Keratinocyte (primary cell): Measurements from ENCODE around the gene PDZD2. TPM values are rescaled to one million over a fixed set of nuclear protein-coding genes. Genes with fewer than 3 reads are reported as not detected.

Experiments
- DNase-seq: peaks from one replicate; pipeline ENCODE4 v3.0.0-alpha.2; 2011; ENCODE audit warnings: low read depth, missing footprints, low spot score
- FAIRE-seq: peaks from 2 replicates; lab custom pipeline; 2011; peaks lifted over from hg19 to GRCh38; lab: Jason Lieb, UNC
- H2AFZ ChIP-seq: 2 replicates; pipeline ENCODE4 v1.6.0; 2012; ENCODE audit warnings: low read length, control low read depth, inconsistent platforms; ENCODE audit not compliant: control insufficient read depth
- H3K27ac ChIP-seq: 2 replicates; pipeline ENCODE4 v1.5.1; 2011; ENCODE audit warnings: low read length; ENCODE audit not compliant: control insufficient read depth, insufficient read depth
- H3K27me3 ChIP-seq: 3 replicates; pipeline ENCODE4 v1.6.0; 2011; ENCODE audit warnings: low read length; ENCODE audit not compliant: control insufficient read depth, insufficient read depth; ENCODE audit errors: extremely low read depth
- H3K36me3 ChIP-seq, 2 experiments: 2 replicates in 1 of 2; 3 replicates in 1 of 2; pipeline ENCODE4 v1.5.1; 2011; ENCODE audit warnings: low read length in 2 of 2, mild to moderate bottlenecking in 1 of 2; ENCODE audit not compliant: control insufficient read depth in 2 of 2, insufficient read depth in 2 of 2; ENCODE audit errors: extremely low read depth in 1 of 2
- H3K4me1 ChIP-seq: 3 replicates; pipeline ENCODE4 v1.5.1; 2011; ENCODE audit warnings: low read length; ENCODE audit not compliant: control insufficient read depth, insufficient read depth; ENCODE audit errors: extremely low read depth
- H3K4me2 ChIP-seq: 3 replicates; pipeline ENCODE4 v1.6.0; 2011; ENCODE audit warnings: low read depth, low read length; ENCODE audit not compliant: control insufficient read depth, insufficient read depth; ENCODE audit errors: extremely low read depth
- H3K4me3 ChIP-seq, 3 experiments: fragments of 200-600 bp in 1 of 3; sonication (generic) in 1 of 3; 2 replicates in 2 of 3; 3 replicates in 1 of 3; pipeline ENCODE4 v1.5.1; 2011 to 2016; ENCODE audit warnings: low read length in 3 of 3, mild to moderate bottlenecking in 3 of 3, control low read depth in 2 of 3, inconsistent platforms in 1 of 3, low read depth in 1 of 3, mixed read lengths in 1 of 3, mixed run types in 1 of 3, moderate library complexity in 1 of 3; ENCODE audit not compliant: control insufficient read depth in 2 of 3, insufficient read depth in 2 of 3; ENCODE audit errors: extremely low read depth in 1 of 3
- H3K79me2 ChIP-seq: 2 replicates; pipeline ENCODE4 v1.6.0; 2012; ENCODE audit warnings: low read length; ENCODE audit not compliant: control insufficient read depth, insufficient read depth
- H3K9ac ChIP-seq: 3 replicates; pipeline ENCODE4 v1.6.0; 2011; ENCODE audit warnings: low read length; ENCODE audit not compliant: control insufficient read depth, insufficient read depth; ENCODE audit errors: extremely low read depth
- H3K9me1 ChIP-seq: 3 replicates; pipeline ENCODE4 v1.6.0; 2011; ENCODE audit warnings: low read length; ENCODE audit not compliant: control insufficient read depth, insufficient read depth; ENCODE audit errors: extremely low read depth
- H3K9me3 ChIP-seq: 2 replicates; pipeline ENCODE4 v1.5.1; 2012; ENCODE audit warnings: low read depth, low read length; ENCODE audit not compliant: control insufficient read depth
- H4K20me1 ChIP-seq: 3 replicates; pipeline ENCODE4 v1.6.0; 2011; ENCODE audit warnings: low read length; ENCODE audit not compliant: control insufficient read depth, insufficient read depth; ENCODE audit errors: extremely low read depth
- CTCF ChIP-seq, 3 experiments: IDR thresholded peaks in 1 of 3; conservative IDR thresholded peaks in 1 of 3; optimal IDR thresholded peaks in 1 of 3; 2 replicates in 2 of 3; 3 replicates in 1 of 3; pipeline versions ENCODE3 to v1.5.1; 2011; ENCODE audit warnings: low read length in 3 of 3, mild to moderate bottlenecking in 3 of 3, moderate library complexity in 2 of 3, control low read depth in 1 of 3, inconsistent platforms in 1 of 3; ENCODE audit not compliant: insufficient read depth in 2 of 3; ENCODE audit errors: extremely low read depth in 1 of 3
- EZH2 ChIP-seq: IDR thresholded peaks from one replicate; pipeline ENCODE4 v1.6.1; 2012; ENCODE audit warnings: inconsistent platforms, mild to moderate bottlenecking, low read length, moderate library complexity
- dilution Hi-C: fragments of 300-500 bp; cut with MboI; formaldehyde crosslinking; loops from one replicate; pipeline ENCODE4 v1.7.0; 2020; ENCODE audit warnings: low sequenced_read_pairs; ENCODE audit not compliant: extremely low pct_ligation_motif_present
- polyA plus RNA-seq, 5 experiments: library from polyadenylated mRNA; depleted of rRNA in 3 of 5; stranded (reverse) in 3 of 5; stranded (forward) in 1 of 5; unstranded in 1 of 5; fragments of >200 nt; gene quantifications; 1 replicate in 1 of 5; 2 replicates in 3 of 5; 3 replicates in 1 of 5; pipeline versions ENCODE4 v1.2.1 to v1.2.3, GENCODE V29; 2011 to 2012; ENCODE audit warnings: missing spikeins in 2 of 5, low read depth in 1 of 5, low replicate concordance in 1 of 5

Gene PDZD2
- polyA plus RNA-seq, 1 donor (not counting 4 experiments of a cell fraction or from before 2014, with no cell fraction given): 7.3 TPM

GRCh38 chr5:31641059-31641458 lies 2.1 kb downstream of the PDZD2 start:
- Histone ChIP-seq H3K4me3 (no peak overlapping the region), H2AFZ (no peak overlapping the region), H3K9me3 (no peaks in the 10 kb centered on the region), H3K9me1 (no peaks in the 10 kb centered on the region), H4K20me1 (no peaks in the 10 kb centered on the region), H3K79me2 (no peaks in the 10 kb centered on the region), H3K27me3 (peaks cover 18% of the 10 kb centered on the region), H3K9ac (no peak overlapping the region), H3K4me1 (no peaks in the 10 kb centered on the region), H3K27ac (no peak overlapping the region), H3K36me3 (no peaks in the 10 kb centered on the region), H3K4me2 (no peak overlapping the region)
- no peak for TF ChIP-seq EZH2
- no peak for TF ChIP-seq CTCF (optimal IDR thresholded peaks at IDR 0.05 in 1 of 3, IDR thresholded peaks at IDR 0.05 in 1 of 3, conservative IDR thresholded peaks at IDR 0.05 in 1 of 3; ENCODE audit: extremely low read depth in 1 of 3, insufficient read depth in 2 of 3, low read length in 3 of 3)
- dilution Hi-C loops: no loop called here
- FAIRE-seq (no peak), DNase-seq (no peak)

- Histone ChIP-seq H3K4me3 (no peak overlapping the region), H3K79me2 (no peaks in the 10 kb centered on the region), H2AFZ (no peak overlapping the region), H3K27me3 (peaks cover 19% of the 10 kb centered on the region), H3K27ac (no peak overlapping the region), H3K36me3 (no peaks in the 10 kb centered on the region), H4K20me1 (no peaks in the 10 kb centered on the region), H3K4me2 (no peak overlapping the region), H3K9me3 (no peaks in the 10 kb centered on the region), H3K4me1 (no peaks in the 10 kb centered on the region), H3K9me1 (no peaks in the 10 kb centered on the region), H3K9ac (no peak overlapping the region)
- DNase-seq (no peak), FAIRE-seq (no peak)
- dilution Hi-C loops: no loop called here
- TF ChIP-seq CTCF (optimal IDR thresholded peaks at IDR 0.05 in 1 of 3, IDR thresholded peaks at IDR 0.05 in 1 of 3, conservative IDR thresholded peaks at IDR 0.05 in 1 of 3; ENCODE audit: extremely low read depth in 1 of 3, insufficient read depth in 2 of 3, low read length in 3 of 3) (no peak), EZH2 (no peak)
These were observed 2.6 kb downstream of the PDZD2 start for GRCh38 chr5:31641575-31641974.
